Muscle of arm (tissue), 12 donors: Measurements from ENCODE around the gene MX2. TPM values are rescaled to one million over a fixed set of nuclear protein-coding genes. Genes with fewer than 3 reads are reported as not detected.

Source experiments
- DNase-seq: peaks from one replicate; pipeline ENCODE4 v3.0.0-alpha.2; 2013
- polyA plus RNA-seq, 12 donors: library from polyadenylated mRNA; unstranded; fragments of 120-200 nt; gene quantifications; one replicate each; pipeline ENCODE4 v1.2.1, GENCODE V29; 2013; ENCODE audit not compliant: insufficient read length in 12 of 12

Gene MX2
- polyA plus RNA-seq, 12 donors: 0.76 to 3.5 (median 1.6) TPM; not detected in 2

GRCh38 chr21:41433566-41433965 is 71.7 kb downstream of the MX2 start:
- no peak for DNase-seq

- DNase-seq: no peak
Observed at GRCh38 chr21:41435706-41436105, 73.9 kb downstream of the MX2 start.

GRCh38 chr21:41437729-41438128 is 75.9 kb downstream of the MX2 start:
- no peak for DNase-seq

GRCh38 chr21:41438425-41439113 is 76.7 kb downstream of the MX2 start:
- no peak for DNase-seq

GRCh38 chr21:41439248-41439647 is 77.4 kb downstream of the MX2 start:
- DNase-seq: no peak

GRCh38 chr21:41441546-41441945 is 79.7 kb downstream of the MX2 start:
- DNase-seq: no peak

- DNase-seq: no peak
Observed at GRCh38 chr21:41442481-41443186, 80.8 kb downstream of the MX2 start.

GRCh38 chr21:41443562-41443961 is 81.7 kb downstream of the MX2 start:
- DNase-seq: no peak

GRCh38 chr21:41444703-41445464 is 83.1 kb downstream of the MX2 start:
- no peak for DNase-seq

- DNase-seq: no peak
Observed at GRCh38 chr21:41445465-41445862, 83.6 kb downstream of the MX2 start.

- DNase-seq: no peak
Observed at GRCh38 chr21:41446586-41446985, 84.8 kb downstream of the MX2 start.

- no peak for DNase-seq
Observed at GRCh38 chr21:41447356-41447755, 85.5 kb downstream of the MX2 start.

GRCh38 chr21:41449613-41450012 is 87.8 kb downstream of the MX2 start:
- no peak for DNase-seq

- no peak for DNase-seq
Observed at GRCh38 chr21:41451753-41452676, 90.2 kb downstream of the MX2 start.

GRCh38 chr21:41453198-41453597 is 91.4 kb downstream of the MX2 start:
- no peak for DNase-seq

- DNase-seq: no peak
Observed at GRCh38 chr21:41453761-41454160, 91.9 kb downstream of the MX2 start.

- DNase-seq: no peak
Observed at GRCh38 chr21:41458121-41458520, 96.3 kb downstream of the MX2 start.

GRCh38 chr21:41458559-41458958 is 96.7 kb downstream of the MX2 start:
- DNase-seq: no peak
